Stimulated activated CD4-positive, alpha-beta T cell treated with anti-CD3 and anti-CD28 coated beads, Interleukin-12 subunit alpha, Interleukin-12 subunit beta, amount 100 ng/mL, for 48 hours (primary cell): ENCODE results near the gene TULP4.
"Not testable (repeated sequence)": the region's sequence is repeated elsewhere in the genome, so short reads cannot be mapped to it uniquely, and the experiment has no call there.

ENCODE experiments used
- DNase-seq, 3 donors: peaks; one replicate each; pipeline ENCODE4 v3.0.0-alpha.2; 2020; ENCODE audit warnings: low read depth in 2 of 3, low spot score in 1 of 3

Gene TULP4

GRCh38 chr6:158460602-158461169 is 148.4 kb downstream of the TULP4 start:
- no peak for DNase-seq

- no peak for DNase-seq
Observed at GRCh38 chr6:158461954-158462353, 149.7 kb downstream of the TULP4 start.

GRCh38 chr6:158464483-158464882 is 152.2 kb downstream of the TULP4 start:
- no peak for DNase-seq

GRCh38 chr6:158465257-158465656 is 153.0 kb downstream of the TULP4 start:
- no peak for DNase-seq

GRCh38 chr6:158465747-158466146 is 153.5 kb downstream of the TULP4 start:
- DNase-seq, result no peak

- DNase-seq, result no peak
Observed at GRCh38 chr6:158467923-158468322, 155.7 kb downstream of the TULP4 start.

- no peak for DNase-seq
Observed at GRCh38 chr6:158468666-158469065, 156.4 kb downstream of the TULP4 start.

GRCh38 chr6:158470023-158470422 is 157.8 kb downstream of the TULP4 start:
- not testable (repeated sequence) for DNase-seq

GRCh38 chr6:158471339-158471738 is 159.1 kb downstream of the TULP4 start:
- DNase-seq, result no peak

- no peak for DNase-seq
Observed at GRCh38 chr6:158472447-158472846, 160.2 kb downstream of the TULP4 start.

GRCh38 chr6:158474961-158475343 is 162.7 kb downstream of the TULP4 start:
- no peak for DNase-seq

GRCh38 chr6:158475344-158476302 is 163.4 kb downstream of the TULP4 start:
- no peak for DNase-seq

- no peak for DNase-seq
Observed at GRCh38 chr6:158476389-158476788, 164.1 kb downstream of the TULP4 start.

- not testable (repeated sequence) for DNase-seq
Observed at GRCh38 chr6:158477722-158478121, 165.5 kb downstream of the TULP4 start.

- no peak for DNase-seq
Observed at GRCh38 chr6:158480989-158481388, 168.7 kb downstream of the TULP4 start.

GRCh38 chr6:158481690-158482473 is 169.6 kb downstream of the TULP4 start:
- no peak for DNase-seq

- DNase-seq, result no peak
Observed at GRCh38 chr6:158485431-158485830, 173.2 kb downstream of the TULP4 start.

GRCh38 chr6:158487495-158487894 is 175.2 kb downstream of the TULP4 start:
- no peak for DNase-seq

- no peak for DNase-seq
Observed at GRCh38 chr6:158488065-158488464, 175.8 kb downstream of the TULP4 start.

GRCh38 chr6:158489441-158489840 is 177.2 kb downstream of the TULP4 start:
- no peak for DNase-seq

- DNase-seq, result no peak
Observed at GRCh38 chr6:158492881-158493280, 180.6 kb downstream of the TULP4 start.

- DNase-seq, result no peak
Observed at GRCh38 chr6:158496700-158497099, 184.4 kb downstream of the TULP4 start.
